ENCODE measurements around the gene PSMD7.

DNA sequence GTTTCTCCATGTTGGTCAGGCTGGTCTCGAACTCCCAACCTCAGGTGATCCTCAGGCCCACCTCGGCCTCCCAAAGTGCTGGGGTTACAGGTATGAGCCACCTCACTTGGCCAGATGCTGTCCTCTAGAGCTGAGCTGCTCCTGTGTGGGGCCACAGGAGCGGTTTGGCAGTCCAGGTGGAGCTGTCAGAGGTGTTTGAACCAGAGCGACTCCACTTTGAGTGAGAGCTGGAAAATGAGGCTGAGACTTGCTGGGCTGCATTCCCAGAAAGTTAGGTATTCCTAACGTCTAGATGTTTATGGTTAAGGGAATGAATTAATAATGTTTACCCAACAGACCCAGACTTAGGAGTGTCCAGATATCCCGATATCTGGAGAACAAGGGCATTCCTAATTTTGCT, 16.8 kb upstream of the PSMD7 start:
- TF ChIP-seq, protein P1, sequence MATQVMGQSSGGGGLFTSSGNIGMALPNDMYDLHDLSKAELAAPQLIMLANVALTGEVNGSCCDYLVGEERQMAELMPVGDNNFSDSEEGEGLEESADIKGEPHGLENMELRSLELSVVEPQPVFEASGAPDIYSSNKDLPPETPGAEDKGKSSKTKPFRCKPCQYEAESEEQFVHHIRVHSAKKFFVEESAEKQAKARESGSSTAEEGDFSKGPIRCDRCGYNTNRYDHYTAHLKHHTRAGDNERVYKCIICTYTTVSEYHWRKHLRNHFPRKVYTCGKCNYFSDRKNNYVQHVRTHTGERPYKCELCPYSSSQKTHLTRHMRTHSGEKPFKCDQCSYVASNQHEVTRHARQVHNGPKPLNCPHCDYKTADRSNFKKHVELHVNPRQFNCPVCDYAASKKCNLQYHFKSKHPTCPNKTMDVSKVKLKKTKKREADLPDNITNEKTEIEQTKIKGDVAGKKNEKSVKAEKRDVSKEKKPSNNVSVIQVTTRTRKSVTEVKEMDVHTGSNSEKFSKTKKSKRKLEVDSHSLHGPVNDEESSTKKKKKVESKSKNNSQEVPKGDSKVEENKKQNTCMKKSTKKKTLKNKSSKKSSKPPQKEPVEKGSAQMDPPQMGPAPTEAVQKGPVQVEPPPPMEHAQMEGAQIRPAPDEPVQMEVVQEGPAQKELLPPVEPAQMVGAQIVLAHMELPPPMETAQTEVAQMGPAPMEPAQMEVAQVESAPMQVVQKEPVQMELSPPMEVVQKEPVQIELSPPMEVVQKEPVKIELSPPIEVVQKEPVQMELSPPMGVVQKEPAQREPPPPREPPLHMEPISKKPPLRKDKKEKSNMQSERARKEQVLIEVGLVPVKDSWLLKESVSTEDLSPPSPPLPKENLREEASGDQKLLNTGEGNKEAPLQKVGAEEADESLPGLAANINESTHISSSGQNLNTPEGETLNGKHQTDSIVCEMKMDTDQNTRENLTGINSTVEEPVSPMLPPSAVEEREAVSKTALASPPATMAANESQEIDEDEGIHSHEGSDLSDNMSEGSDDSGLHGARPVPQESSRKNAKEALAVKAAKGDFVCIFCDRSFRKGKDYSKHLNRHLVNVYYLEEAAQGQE (IDR thresholded peaks at IDR 0.05; ENCODE audit: insufficient read depth in 1 of 2, low read depth in 2 of 2, low read length in 2 of 2): no peak
- TF ChIP-seq SIN3A (IDR thresholded peaks at IDR 0.05; ENCODE audit: borderline replicate concordance, insufficient read depth, low read length): no peak
